A673 (cell line): ENCODE data around the gene EFHC2. TPM values are rescaled to one million over a fixed set of nuclear protein-coding genes. Genes with fewer than 3 reads are reported as not detected.

Experiments
- BruUV-seq: library from RNA; stranded (reverse); fragments of 400-500 nt; replicated peaks from 2 replicates; lab custom pipeline; 2021; lab: Mats Ljungman, UMichigan
- CTCF ChIA-PET: fragments of 300-600 bp; sonication (Branson Sonifier 250); formaldehyde crosslinking; loops from one replicate; lab custom pipeline; 2022; ENCODE audit warnings: antibody characterized with exemption; lab: Charles Lee
- POLR2A ChIA-PET: fragments of 300-600 bp; sonication (Branson Sonifier 250); formaldehyde crosslinking; loops from one replicate; lab custom pipeline; 2022; ENCODE audit warnings: antibody characterized with exemption; ENCODE audit not compliant: low non-redundant PET; lab: Charles Lee
- DNase-seq: peaks from one replicate; pipeline ENCODE4 v3.0.0-alpha.2; 2015; ENCODE audit warnings: low spot score
- H3K27ac ChIP-seq: fragments of 200-600 bp; sonication (generic); 2 replicates; pipeline ENCODE4 v1.5.1; 2016; ENCODE audit warnings: mixed run types, low read depth, mild to moderate bottlenecking, mixed read lengths, antibody characterized with exemption, low read length; ENCODE audit not compliant: poor library complexity, severe bottlenecking
- H3K27me3 ChIP-seq: fragments of 200-600 bp; sonication (generic); replicated peaks from 2 replicates; pipeline ENCODE4 v1.6.1; 2017; ENCODE audit warnings: mixed run types, low read depth, mild to moderate bottlenecking, mixed read lengths, antibody characterized with exemption, low read length; ENCODE audit not compliant: insufficient read depth, poor library complexity
- H3K36me3 ChIP-seq: fragments of 200-600 bp; sonication (generic); 2 replicates; pipeline ENCODE4 v1.6.1; 2016; ENCODE audit warnings: mixed run types, mild to moderate bottlenecking, mixed read lengths, antibody characterized with exemption, low read length; ENCODE audit not compliant: insufficient read depth, poor library complexity, severe bottlenecking
- H3K4me1 ChIP-seq: fragments of 200-600 bp; sonication (generic); 2 replicates; pipeline ENCODE4 v1.6.1; 2017; ENCODE audit warnings: mixed run types, mild to moderate bottlenecking, mixed read lengths, antibody characterized with exemption, low read length; ENCODE audit not compliant: insufficient read depth, poor library complexity, severe bottlenecking
- H3K4me3 ChIP-seq: fragments of 200-600 bp; sonication (generic); 2 replicates; pipeline ENCODE4 v1.5.1; 2016; ENCODE audit warnings: low read depth, mixed run types, mild to moderate bottlenecking, mixed read lengths, low read length; ENCODE audit not compliant: poor library complexity, severe bottlenecking
- H3K9me3 ChIP-seq: fragments of 200-600 bp; sonication (generic); 2 replicates; pipeline ENCODE4 v1.6.1; 2016; ENCODE audit warnings: mixed run types, low read depth, mild to moderate bottlenecking, mixed read lengths, antibody characterized with exemption, low read length; ENCODE audit not compliant: poor library complexity, severe bottlenecking
- CTCF ChIP-seq: fragments of 300-800, 200-600 bp; sonication (generic); conservative IDR thresholded peaks from 2 replicates; pipeline ENCODE4 v1.5.1; 2017; ENCODE audit warnings: low read depth, mild to moderate bottlenecking, antibody characterized with exemption, low read length, moderate library complexity, mixed read lengths
- EZH2 ChIP-seq: fragments of 200-600 bp; sonication (generic); IDR thresholded peaks from 2 replicates; pipeline ENCODE4 v1.6.1; 2017; ENCODE audit warnings: borderline replicate concordance, low read depth, mild to moderate bottlenecking, mixed read lengths, antibody characterized with exemption, low read length; ENCODE audit not compliant: poor library complexity, severe bottlenecking
- intact Hi-C: fragments of 100-400 bp; cut with micrococcal nuclease; formaldehyde crosslinking; loops from one replicate; pipeline ENCODE4 v1.10.0; 2022; ENCODE audit not compliant: unreplicated experiment
- total RNA-seq: library from RNA; stranded (reverse); gene quantifications from 2 replicates; pipeline ENCODE4 v1.2.3, GENCODE V29; 2021

EFHC2 gene
- total RNA-seq, 1 experiment from 2014 or later: 0.11 TPM

- BruUV-seq: no TSS peak
- ChIA-PET POLR2A (no interaction called here), CTCF (no interaction called here)
- no peaks in the 10 kb centered on the region for H3K9me3 ChIP-seq
- H3K4me1 ChIP-seq: no peaks in the 10 kb centered on the region
- intact Hi-C loops: no loop called here
- no peaks in the 10 kb centered on the region for H3K36me3 ChIP-seq
- no peak for DNase-seq
- no peak overlapping the region for H3K4me3 ChIP-seq
- TF ChIP-seq CTCF (no peak), EZH2 (no peak)
- no peaks in the 10 kb centered on the region for H3K27me3 ChIP-seq
- no peak overlapping the region for H3K27ac ChIP-seq
These were observed 101.9 kb downstream of the EFHC2 start for GRCh38 chrX:44241546-44241945.

GRCh38 chrX:44240036-44240435 lies 103.4 kb downstream of the EFHC2 start:
- BruUV-seq: no TSS peak
- intact Hi-C loops: no loop called here
- POLR2A ChIA-PET: no interaction called here

GRCh38 chrX:44239036-44239435 lies 104.4 kb downstream of the EFHC2 start:
- Histone ChIP-seq H3K9me3 (no peaks in the 10 kb centered on the region), H3K27ac (no peak overlapping the region), H3K27me3 (no peaks in the 10 kb centered on the region), H3K4me3 (no peak overlapping the region), H3K36me3 (no peaks in the 10 kb centered on the region), H3K4me1 (no peaks in the 10 kb centered on the region)
- no TSS peak for BruUV-seq
- TF ChIP-seq CTCF: no peak
- TF ChIP-seq EZH2: no peak
- no peak for DNase-seq
- CTCF ChIA-PET: no interaction called here
- intact Hi-C loops: no loop called here
- POLR2A ChIA-PET: no interaction called here

More at GRCh38 chrX:44240036-44240435, 103.4 kb downstream of the EFHC2 start:
- H3K36me3 ChIP-seq: no peaks in the 10 kb centered on the region
- no peak overlapping the region for H3K4me3 ChIP-seq
- no peak overlapping the region for H3K27ac ChIP-seq
- no peaks in the 10 kb centered on the region for H3K9me3 ChIP-seq
- H3K4me1 ChIP-seq: no peaks in the 10 kb centered on the region
- TF ChIP-seq EZH2 (no peak), CTCF (no peak)
- CTCF ChIA-PET: no interaction called here
- no peak for DNase-seq
- H3K27me3 ChIP-seq: no peaks in the 10 kb centered on the region
